HL-60 (cell line): ENCODE data around the gene ZCCHC2.

Experiments used
- CTCF ChIP-seq: IDR thresholded peaks from one replicate; pipeline ENCODE4 v1.5.1; 2011; ENCODE audit warnings: low read length, control low read depth, inconsistent platforms; ENCODE audit not compliant: insufficient read depth
- POLR2AphosphoS5 ChIP-seq: IDR thresholded peaks from 2 replicates; pipeline ENCODE4 v1.6.1; 2012; ENCODE audit warnings: low read depth
- REST ChIP-seq: IDR thresholded peaks from 2 replicates; pipeline ENCODE4 v1.6.1; 2012; ENCODE audit warnings: low read depth; ENCODE audit not compliant: insufficient replicate concordance

DNA sequence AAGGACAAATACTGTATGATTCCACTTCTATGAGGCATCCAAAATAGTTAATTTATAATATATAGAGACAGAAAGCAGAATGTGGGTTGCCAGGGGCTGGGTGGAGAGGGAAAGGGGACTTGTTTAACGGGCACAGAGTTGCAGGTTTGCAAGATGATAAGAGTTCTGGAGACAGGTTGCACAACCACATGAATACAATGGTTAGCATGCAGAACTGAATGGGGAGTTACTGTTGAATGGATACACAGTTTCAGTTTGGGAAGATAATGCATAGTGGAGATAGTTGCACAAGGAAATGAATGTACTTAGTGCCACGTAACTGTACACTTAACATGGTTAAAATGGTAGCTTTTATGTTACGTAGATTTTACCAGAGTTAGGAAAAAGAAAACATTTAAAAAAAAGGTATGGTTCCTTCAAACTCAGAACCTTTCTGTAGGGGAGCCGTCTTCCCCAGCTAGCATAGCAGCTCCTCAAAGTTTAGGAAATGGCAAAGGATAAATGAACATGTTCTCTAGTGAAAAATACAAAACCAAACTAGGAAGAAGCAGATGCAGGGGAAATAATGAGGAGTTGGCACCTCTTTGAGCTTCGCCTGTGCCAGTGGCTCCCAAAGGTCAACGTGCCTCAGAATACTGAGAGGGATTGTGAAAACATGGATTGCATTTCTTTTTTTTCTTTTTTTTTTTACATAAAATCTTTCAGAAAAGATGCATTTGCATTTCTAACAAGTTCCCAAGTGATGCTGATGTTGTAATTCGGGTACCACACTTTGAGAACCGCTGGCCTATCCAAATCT, 95.2 kb downstream of the ZCCHC2 start:
- TF ChIP-seq CTCF (no peak), REST (no peak), POLR2AphosphoS5 (no peak)
